K562 (cell line): ENCODE measurements around the gene A1CF. TPM values are rescaled to one million over a fixed set of nuclear protein-coding genes. Genes with fewer than 3 reads are reported as not detected.

Experiments used
- C11orf30 ChIP-seq: fragments of 450-650 bp; IDR thresholded peaks from 2 replicates; pipeline ENCODE4 v1.6.1; 2016; ENCODE audit warnings: low read depth, mild to moderate bottlenecking
- DMBX1 ChIP-seq: fragments of 250-450 bp; sonication (Bioruptor Pico); IDR thresholded peaks from 2 replicates; pipeline ENCODE4 v1.8.0; 2022; ENCODE audit warnings: inconsistent platforms, mild to moderate bottlenecking, moderate library complexity, borderline replicate concordance
- JUN ChIP-seq, 2 experiments: sonication (generic) in 1 of 2; formaldehyde crosslinking in 1 of 2; IDR thresholded peaks; 2 replicates each; pipeline versions ENCODE4 v1.6.1 to v1.8.0; 2012 to 2022; ENCODE audit warnings: borderline replicate concordance in 2 of 2, mild to moderate bottlenecking in 2 of 2, improper control_type of control experiment in 1 of 2, low read depth in 1 of 2, low read length in 1 of 2, missing genetic modification reagents in 1 of 2
- KDM5B ChIP-seq: fragments of 200-600 bp; sonication (generic); IDR thresholded peaks from 2 replicates; pipeline ENCODE4 v1.6.1; 2012; ENCODE audit warnings: low read depth, mild to moderate bottlenecking, moderate library complexity, low read length, control low read depth, inconsistent platforms; ENCODE audit not compliant: insufficient replicate concordance
- ZFPM2 ChIP-seq: fragments of 250-450 bp; sonication (Bioruptor Pico); IDR thresholded peaks from 2 replicates; pipeline ENCODE4 v1.5.1; 2022; ENCODE audit warnings: mild to moderate bottlenecking
- ZNF239 ChIP-seq: fragments of 250-450 bp; sonication (Bioruptor Pico); IDR thresholded peaks from 2 replicates; pipeline ENCODE4 v1.4.0; 2020; ENCODE audit warnings: mild to moderate bottlenecking
- ZNF507 ChIP-seq: conservative IDR thresholded peaks from 2 replicates; pipeline ENCODE4 v1.6.1; 2017; ENCODE audit warnings: missing genetic modification characterization, missing compliant biosample characterization
- polyA plus RNA-seq, 8 experiments: library from polyadenylated mRNA; depleted of rRNA in 4 of 8; stranded (reverse) in 5 of 8; unstranded in 3 of 8; fragments of >200 nt; fragmentation: Nextera tagmentation in 2 of 8; fragmentation: Illumina TruSeq in 1 of 8; extraction: Ambion mirVana in 2 of 8; extraction: Trizol in 1 of 8; gene quantifications; 2 replicates each; pipeline versions ENCODE4 v1.2.1 to v1.2.3, GENCODE V29; 2011 to 2014; ENCODE audit warnings: inconsistent platforms in 1 of 8, missing spikeins in 1 of 8
- total RNA-seq, 7 experiments: library from RNA; depleted of rRNA in 6 of 7; stranded (reverse); fragments of >200 nt in 6 of 7; fragmentation: Illumina TruSeq in 2 of 7; extraction: Trizol in 2 of 7; gene quantifications; 2 replicates each; pipeline versions ENCODE4 v1.2.1 to v1.2.3, GENCODE V29; 2011 to 2021; ENCODE audit warnings: low replicate concordance in 1 of 7
- TF ChIP-seq, protein P1 (sequence below), 2 experiments: fragments of 450-650 bp; IDR thresholded peaks; 2 replicates each; pipeline ENCODE4 v1.6.1; 2016; ENCODE audit warnings: mild to moderate bottlenecking in 2 of 2, borderline replicate concordance in 1 of 2, low read depth in 1 of 2, moderate library complexity in 1 of 2
- TF ChIP-seq, protein P2 (sequence below): fragments of 250-450 bp; sonication (Bioruptor Pico); IDR thresholded peaks from 2 replicates; pipeline ENCODE4 v1.9.0; 2021; ENCODE audit warnings: mild to moderate bottlenecking
- TF ChIP-seq, protein P3 (sequence below): sonication (generic); formaldehyde crosslinking; IDR thresholded peaks from 2 replicates; pipeline ENCODE4 v1.8.0; 2022; ENCODE audit warnings: mild to moderate bottlenecking, missing genetic modification reagents
- TF ChIP-seq, protein P4 (sequence below): fragments of 450-650 bp; formaldehyde crosslinking; IDR thresholded peaks from 2 replicates; pipeline ENCODE4 v1.4.0; 2020; ENCODE audit warnings: mild to moderate bottlenecking, moderate library complexity

Gene A1CF
- total and polyA plus RNA-seq, 9 of the 15 experiments (the other 6 are each of a cell fraction or from before 2014, with no cell fraction given), result 0.11 TPM; not detected in 8

DNA sequence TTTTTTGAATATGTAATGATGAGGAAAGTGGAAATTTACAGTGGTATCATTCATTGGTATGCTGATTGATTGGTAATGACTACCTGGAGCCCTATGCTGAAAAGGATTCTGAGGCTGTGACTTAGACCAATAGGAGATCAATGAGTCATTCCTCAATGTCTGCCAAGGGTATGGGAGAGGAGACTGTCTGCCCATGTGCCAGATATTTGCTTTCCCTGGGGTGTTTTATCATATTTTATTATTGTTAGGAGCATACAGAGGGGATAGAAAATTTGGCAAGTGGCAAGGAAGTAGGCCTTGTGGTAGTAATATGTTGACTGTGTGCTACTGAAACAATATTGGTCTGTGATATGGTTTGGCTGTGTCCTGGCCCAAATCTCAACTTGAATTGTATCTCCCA lies 90.9 kb downstream of the A1CF start (continued):
- TF ChIP-seq ZNF239 (CRISPR knock-in tag), result no peak
- TF ChIP-seq ZNF507 (tag), result no peak
- TF ChIP-seq, protein P1, sequence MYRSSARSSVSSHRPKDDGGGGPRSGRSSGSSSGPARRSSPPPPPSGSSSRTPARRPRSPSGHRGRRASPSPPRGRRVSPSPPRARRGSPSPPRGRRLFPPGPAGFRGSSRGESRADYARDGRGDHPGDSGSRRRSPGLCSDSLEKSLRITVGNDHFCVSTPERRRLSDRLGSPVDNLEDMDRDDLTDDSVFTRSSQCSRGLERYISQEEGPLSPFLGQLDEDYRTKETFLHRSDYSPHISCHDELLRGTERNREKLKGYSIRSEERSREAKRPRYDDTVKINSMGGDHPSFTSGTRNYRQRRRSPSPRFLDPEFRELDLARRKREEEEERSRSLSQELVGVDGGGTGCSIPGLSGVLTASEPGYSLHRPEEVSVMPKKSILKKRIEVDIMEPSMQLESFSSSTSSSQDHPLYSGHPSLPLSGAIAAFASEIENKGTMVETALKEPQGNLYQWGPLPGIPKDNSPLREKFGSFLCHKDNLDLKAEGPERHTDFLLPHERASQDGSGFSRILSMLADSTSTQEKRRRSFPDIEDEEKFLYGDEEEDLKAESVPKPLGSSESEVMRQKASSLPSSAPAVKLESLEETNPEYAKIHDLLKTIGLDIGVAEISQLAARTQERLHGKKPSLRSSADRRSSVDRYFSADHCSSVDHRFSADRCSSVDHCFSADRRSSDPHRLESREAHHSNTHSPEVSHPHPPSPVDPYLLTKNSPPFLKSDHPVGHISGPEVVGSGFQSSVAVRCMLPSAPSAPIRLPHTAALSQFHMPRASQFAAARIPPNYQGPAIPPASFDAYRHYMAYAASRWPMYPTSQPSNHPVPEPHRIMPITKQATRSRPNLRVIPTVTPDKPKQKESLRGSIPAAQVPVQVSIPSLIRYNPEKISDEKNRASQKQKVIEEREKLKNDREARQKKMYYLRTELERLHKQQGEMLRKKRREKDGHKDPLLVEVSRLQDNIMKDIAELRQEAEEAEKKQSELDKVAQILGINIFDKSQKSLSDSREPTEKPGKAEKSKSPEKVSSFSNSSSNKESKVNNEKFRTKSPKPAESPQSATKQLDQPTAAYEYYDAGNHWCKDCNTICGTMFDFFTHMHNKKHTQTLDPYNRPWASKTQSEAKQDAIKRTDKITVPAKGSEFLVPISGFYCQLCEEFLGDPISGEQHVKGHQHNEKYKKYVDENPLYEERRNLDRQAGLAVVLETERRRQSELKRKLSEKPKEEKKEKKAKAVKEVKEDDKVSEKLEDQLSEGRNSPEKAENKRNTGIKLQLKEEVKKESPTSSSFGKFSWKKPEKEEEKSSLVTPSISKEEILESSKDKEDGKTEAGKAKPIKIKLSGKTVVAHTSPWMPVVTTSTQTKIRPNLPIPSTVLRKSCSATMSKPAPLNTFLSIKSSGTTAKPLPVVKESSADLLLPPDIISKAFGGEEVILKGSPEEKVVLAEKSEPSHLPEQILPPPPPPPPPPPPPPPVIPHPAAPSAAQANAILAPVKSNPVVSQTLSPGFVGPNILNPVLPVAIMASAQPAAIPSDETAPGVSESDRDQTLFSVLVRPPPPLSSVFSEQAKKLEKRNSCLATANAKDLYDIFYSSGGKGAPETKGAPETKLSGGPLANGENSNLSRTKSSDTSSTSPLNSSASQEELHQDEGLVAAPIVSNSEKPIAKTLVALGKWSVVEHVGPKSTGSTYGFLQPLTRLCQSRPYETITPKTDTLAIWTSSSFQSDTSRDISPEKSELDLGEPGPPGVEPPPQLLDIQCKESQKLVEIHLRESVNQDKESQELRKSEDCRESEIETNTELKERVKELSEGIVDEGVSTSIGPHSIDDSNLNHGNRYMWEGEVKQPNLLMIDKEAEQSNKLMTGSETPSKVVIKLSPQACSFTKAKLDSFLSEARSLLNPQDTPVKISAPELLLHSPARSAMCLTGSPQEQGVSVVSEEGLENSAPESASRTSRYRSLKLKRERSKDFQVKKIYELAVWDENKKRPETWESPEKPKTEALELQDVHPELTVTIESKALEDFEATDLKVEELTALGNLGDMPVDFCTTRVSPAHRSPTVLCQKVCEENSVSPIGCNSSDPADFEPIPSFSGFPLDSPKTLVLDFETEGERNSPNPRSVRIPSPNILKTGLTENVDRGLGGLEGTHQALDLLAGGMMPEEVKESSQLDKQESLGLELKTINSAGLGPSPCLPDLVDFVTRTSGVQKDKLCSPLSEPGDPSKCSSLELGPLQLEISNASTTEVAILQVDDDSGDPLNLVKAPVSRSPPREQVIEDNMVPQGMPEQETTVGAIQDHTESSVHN (IDR thresholded peaks at IDR 0.05; ENCODE audit: borderline replicate concordance in 1 of 2, low read depth in 1 of 2), result no peak
- TF ChIP-seq DMBX1, result no peak
- TF ChIP-seq, protein P2, sequence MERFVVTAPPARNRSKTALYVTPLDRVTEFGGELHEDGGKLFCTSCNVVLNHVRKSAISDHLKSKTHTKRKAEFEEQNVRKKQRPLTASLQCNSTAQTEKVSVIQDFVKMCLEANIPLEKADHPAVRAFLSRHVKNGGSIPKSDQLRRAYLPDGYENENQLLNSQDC (CRISPR knock-in tag), result no peak
- no peak for TF ChIP-seq JUN (IDR thresholded peaks at IDR 0.05; ENCODE audit: borderline replicate concordance, low read depth, low read length)
- TF ChIP-seq JUN (CRISPR knock-in tag; IDR thresholded peaks at IDR 0.05; ENCODE audit: borderline replicate concordance), result no peak
- TF ChIP-seq, protein P3, sequence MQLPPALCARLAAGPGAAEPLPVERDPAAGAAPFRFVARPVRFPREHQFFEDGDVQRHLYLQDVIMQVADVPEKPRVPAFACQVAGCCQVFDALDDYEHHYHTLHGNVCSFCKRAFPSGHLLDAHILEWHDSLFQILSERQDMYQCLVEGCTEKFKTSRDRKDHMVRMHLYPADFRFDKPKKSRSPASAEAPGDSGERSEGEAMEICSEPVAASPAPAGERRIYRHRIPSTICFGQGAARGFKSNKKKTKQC (CRISPR knock-in tag), result no peak
- no peak for TF ChIP-seq ZFPM2 (CRISPR knock-in tag)
- TF ChIP-seq, protein P4, sequence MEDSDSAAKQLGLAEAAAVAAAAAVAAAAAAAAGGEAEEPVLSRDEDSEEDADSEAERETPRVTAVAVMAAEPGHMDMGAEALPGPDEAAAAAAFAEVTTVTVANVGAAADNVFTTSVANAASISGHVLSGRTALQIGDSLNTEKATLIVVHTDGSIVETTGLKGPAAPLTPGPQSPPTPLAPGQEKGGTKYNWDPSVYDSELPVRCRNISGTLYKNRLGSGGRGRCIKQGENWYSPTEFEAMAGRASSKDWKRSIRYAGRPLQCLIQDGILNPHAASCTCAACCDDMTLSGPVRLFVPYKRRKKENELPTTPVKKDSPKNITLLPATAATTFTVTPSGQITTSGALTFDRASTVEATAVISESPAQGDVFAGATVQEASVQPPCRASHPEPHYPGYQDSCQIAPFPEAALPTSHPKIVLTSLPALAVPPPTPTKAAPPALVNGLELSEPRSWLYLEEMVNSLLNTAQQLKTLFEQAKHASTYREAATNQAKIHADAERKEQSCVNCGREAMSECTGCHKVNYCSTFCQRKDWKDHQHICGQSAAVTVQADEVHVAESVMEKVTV, result no peak
- TF ChIP-seq KDM5B, result no peak
- no peak for TF ChIP-seq C11orf30
